ENCODE data around the gene GUK1.
"Not testable (repeated sequence)": the region's sequence is repeated elsewhere in the genome, so short reads cannot be mapped to it uniquely, and the experiment has no call there.

DNA sequence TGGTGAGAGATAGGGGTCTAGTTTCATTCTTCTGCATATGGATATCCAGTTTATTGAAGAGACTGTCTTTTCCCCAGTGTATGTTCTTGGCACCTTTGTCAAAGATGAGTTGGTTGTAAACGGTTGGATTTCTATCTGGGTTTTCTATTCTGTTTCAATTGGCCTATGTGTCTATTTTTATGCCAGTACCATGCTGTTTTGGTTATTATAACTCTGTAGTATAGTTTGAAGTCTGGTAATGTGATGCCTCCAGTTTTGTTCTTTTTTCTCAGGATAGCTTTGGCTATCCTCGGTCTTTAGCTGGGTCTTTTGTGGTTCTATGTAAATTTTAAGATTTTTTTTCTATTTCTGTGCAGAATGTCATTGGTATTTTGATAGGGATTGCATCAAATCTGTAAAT, 48.2 kb downstream of the GUK1 start:
- TF ChIP-seq, protein P1, sequence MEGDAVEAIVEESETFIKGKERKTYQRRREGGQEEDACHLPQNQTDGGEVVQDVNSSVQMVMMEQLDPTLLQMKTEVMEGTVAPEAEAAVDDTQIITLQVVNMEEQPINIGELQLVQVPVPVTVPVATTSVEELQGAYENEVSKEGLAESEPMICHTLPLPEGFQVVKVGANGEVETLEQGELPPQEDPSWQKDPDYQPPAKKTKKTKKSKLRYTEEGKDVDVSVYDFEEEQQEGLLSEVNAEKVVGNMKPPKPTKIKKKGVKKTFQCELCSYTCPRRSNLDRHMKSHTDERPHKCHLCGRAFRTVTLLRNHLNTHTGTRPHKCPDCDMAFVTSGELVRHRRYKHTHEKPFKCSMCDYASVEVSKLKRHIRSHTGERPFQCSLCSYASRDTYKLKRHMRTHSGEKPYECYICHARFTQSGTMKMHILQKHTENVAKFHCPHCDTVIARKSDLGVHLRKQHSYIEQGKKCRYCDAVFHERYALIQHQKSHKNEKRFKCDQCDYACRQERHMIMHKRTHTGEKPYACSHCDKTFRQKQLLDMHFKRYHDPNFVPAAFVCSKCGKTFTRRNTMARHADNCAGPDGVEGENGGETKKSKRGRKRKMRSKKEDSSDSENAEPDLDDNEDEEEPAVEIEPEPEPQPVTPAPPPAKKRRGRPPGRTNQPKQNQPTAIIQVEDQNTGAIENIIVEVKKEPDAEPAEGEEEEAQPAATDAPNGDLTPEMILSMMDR (conservative IDR thresholded peaks at IDR 0.05; ENCODE audit: low read depth in 2 of 2) = not testable (repeated sequence)
- TF ChIP-seq EZH2 (IDR thresholded peaks at IDR 0.05; ENCODE audit: low read depth, unreplicated experiment) = not testable (repeated sequence)

All from GM23338 (cell line).